Gastrocnemius medialis (tissue), 4 donors: ENCODE measurements around the gene LARP7.

Experiments
- CTCF ChIP-seq, 5 experiments: fragments of 450-650 bp in 3 of 5; fragments of 200-600 bp in 2 of 5; sonication (generic) in 2 of 5; IDR thresholded peaks in 4 of 5; conservative IDR thresholded peaks in 1 of 5; 1 replicate in 4 of 5; 2 replicates in 1 of 5; pipeline ENCODE4 v1.5.1; 2016 to 2019; ENCODE audit warnings: antibody characterized with exemption in 5 of 5, mild to moderate bottlenecking in 3 of 5, moderate library complexity in 3 of 5
- POLR2A ChIP-seq, 2 donors: fragments of 450-650 bp; IDR thresholded peaks; one replicate each; pipeline ENCODE4 v1.6.1; 2017; ENCODE audit warnings: antibody characterized with exemption in 2 of 2, mild to moderate bottlenecking in 2 of 2, moderate library complexity in 2 of 2

DNA sequence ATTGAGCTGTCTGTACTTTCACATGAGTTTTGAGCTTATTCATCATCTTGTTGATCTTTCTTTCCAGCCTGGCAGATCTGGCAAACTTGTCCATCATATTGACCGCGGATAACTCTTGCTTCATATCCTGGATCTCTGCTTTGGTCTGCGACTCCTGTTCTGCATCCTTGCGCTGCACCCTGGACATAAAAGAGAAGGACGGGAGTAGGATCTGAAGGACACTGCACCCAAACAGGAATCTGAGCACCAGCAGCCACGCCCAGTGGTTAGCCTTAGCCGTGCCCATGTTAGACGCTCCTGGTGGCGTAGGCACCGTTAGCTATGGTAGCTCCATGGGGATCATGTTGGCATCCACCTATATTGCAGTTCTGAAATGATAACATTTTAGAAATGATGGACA, 56.6 kb downstream of the LARP7 start:
- TF ChIP-seq CTCF (IDR thresholded peaks at IDR 0.05 in 4 of 5, conservative IDR thresholded peaks at IDR 0.05 in 1 of 5) (no peak), POLR2A (IDR thresholded peaks at IDR 0.05) (no peak)
